Chondrocyte (in vitro differentiated cells): Measurements from ENCODE around the gene SUMO2. TPM values are rescaled to one million over a fixed set of nuclear protein-coding genes. Genes with fewer than 3 reads are reported as not detected.

Experiments
- DNase-seq: peaks from one replicate; pipeline ENCODE4 v3.0.0; 2021; ENCODE audit warnings: mixed read lengths, low spot score
- H3K27ac Mint-ChIP-seq: one replicate; pipeline ENCODE4 v1.8.0; 2021; ENCODE audit warnings: mild to moderate bottlenecking, moderate library complexity, mixed read lengths; ENCODE audit not compliant: unreplicated experiment
- H3K27me3 Mint-ChIP-seq: 2 replicates; pipeline ENCODE4 v1.8.0; 2021; ENCODE audit warnings: low read depth, mixed read lengths
- H3K36me3 Mint-ChIP-seq: 2 replicates; pipeline ENCODE4 v1.8.0; 2021; ENCODE audit warnings: low read depth, mixed read lengths
- H3K4me1 Mint-ChIP-seq: 2 replicates; pipeline ENCODE4 v1.8.0; 2021; ENCODE audit warnings: low read depth, mild to moderate bottlenecking, mixed read lengths
- H3K4me3 Mint-ChIP-seq: one replicate; pipeline ENCODE4 v1.8.0; 2021; ENCODE audit warnings: mild to moderate bottlenecking, moderate library complexity, mixed read lengths; ENCODE audit not compliant: unreplicated experiment
- H3K9me3 Mint-ChIP-seq: 2 replicates; pipeline ENCODE4 v1.8.0; 2021; ENCODE audit warnings: low read depth, mixed read lengths
- total RNA-seq: library from RNA; stranded (reverse); gene quantifications from 3 replicates; pipeline ENCODE4 v1.2.1, GENCODE V29; 2021
- TF ChIP-seq, protein P1 (sequence below): fragments of 200-600 bp; sonication (generic); IDR thresholded peaks from 2 replicates; pipeline ENCODE4 v1.5.0; 2021; ENCODE audit warnings: antibody characterized with exemption, mild to moderate bottlenecking, moderate library complexity

Gene SUMO2
- total RNA-seq, 1 donor from 2014 or later, result 307 TPM

DNA sequence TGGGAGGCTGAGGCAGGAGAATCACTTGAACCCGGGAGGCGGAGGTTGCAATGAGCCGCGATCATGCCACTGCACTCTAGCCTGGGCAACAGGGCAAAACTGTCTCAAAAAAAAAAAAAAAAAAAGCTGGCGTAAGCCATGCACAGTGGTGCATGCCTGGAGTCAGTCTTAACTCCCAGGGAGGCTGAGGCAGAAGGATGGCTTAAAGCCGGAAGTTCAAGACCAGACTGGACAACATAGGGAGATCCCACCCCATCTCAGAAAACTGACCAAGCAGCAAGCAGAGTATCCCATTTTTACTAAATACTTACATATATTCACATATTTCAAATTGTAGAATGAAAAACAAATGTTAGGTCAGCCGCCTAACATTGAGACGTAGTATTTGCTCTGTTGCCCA is 55.8 kb downstream of the SUMO2 start:
- Mint-ChIP-seq H3K4me3 (no peak overlapping the region), H3K4me1 (peaks cover 21% of the 10 kb centered on the region), H3K9me3 (no peaks in the 10 kb centered on the region), H3K27me3 (no peaks in the 10 kb centered on the region), H3K36me3 (peaks cover 3% of the 10 kb centered on the region), H3K27ac (no peak overlapping the region)
- TF ChIP-seq, protein P1, sequence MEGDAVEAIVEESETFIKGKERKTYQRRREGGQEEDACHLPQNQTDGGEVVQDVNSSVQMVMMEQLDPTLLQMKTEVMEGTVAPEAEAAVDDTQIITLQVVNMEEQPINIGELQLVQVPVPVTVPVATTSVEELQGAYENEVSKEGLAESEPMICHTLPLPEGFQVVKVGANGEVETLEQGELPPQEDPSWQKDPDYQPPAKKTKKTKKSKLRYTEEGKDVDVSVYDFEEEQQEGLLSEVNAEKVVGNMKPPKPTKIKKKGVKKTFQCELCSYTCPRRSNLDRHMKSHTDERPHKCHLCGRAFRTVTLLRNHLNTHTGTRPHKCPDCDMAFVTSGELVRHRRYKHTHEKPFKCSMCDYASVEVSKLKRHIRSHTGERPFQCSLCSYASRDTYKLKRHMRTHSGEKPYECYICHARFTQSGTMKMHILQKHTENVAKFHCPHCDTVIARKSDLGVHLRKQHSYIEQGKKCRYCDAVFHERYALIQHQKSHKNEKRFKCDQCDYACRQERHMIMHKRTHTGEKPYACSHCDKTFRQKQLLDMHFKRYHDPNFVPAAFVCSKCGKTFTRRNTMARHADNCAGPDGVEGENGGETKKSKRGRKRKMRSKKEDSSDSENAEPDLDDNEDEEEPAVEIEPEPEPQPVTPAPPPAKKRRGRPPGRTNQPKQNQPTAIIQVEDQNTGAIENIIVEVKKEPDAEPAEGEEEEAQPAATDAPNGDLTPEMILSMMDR, result no peak
- DNase-seq, result no peak

DNA sequence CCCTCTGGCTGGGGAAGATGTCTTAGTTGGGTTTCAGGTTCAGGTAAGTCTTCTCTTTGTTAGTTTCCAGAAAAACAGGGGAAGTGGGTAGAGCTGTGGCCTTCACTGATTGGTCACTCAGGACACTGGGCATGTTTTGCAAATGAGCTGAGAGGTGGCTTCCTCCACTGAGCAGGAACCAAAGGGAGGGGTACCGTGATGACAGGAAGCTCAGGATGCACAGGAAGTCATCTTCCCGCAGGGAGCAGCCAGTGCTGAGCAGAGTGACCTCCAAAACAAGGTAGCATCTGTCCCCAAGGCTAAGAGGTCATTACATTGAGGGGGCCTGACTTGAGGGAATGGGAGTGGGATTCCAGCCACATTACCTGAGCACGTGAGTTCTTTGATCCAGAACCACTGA is 56.8 kb downstream of the SUMO2 start:
- Mint-ChIP-seq H3K36me3 (peaks cover 3% of the 10 kb centered on the region), H3K27me3 (no peaks in the 10 kb centered on the region), H3K9me3 (no peaks in the 10 kb centered on the region), H3K4me1 (peaks cover 21% of the 10 kb centered on the region), H3K4me3 (no peak overlapping the region), H3K27ac (no peak overlapping the region)
- TF ChIP-seq, protein P1, result no peak
- no peak for DNase-seq

DNA sequence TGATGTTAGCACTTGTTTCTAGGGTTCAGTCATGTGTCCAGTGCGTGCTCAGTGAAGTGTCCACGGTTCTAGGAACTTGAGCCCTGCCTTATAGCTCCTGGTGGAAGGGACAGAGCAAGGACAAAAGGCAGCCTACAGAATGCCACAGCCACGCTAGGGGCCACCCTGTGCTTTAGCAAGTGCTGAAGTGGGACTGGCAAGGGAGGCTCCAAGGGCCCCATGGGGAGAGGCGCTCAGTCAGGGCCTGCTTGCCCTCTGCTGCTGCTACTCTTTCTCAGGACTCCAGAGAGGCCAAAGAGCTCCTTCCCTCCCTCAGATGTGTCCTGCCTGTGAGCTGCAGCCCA is 58.0 kb downstream of the SUMO2 start:
- Mint-ChIP-seq H3K4me1 (peaks cover 15% of the 10 kb centered on the region), H3K27me3 (no peaks in the 10 kb centered on the region), H3K9me3 (no peaks in the 10 kb centered on the region), H3K36me3 (peaks cover 7% of the 10 kb centered on the region), H3K27ac (peak overlapping the region; percentile 81), H3K4me3 (no peak overlapping the region)
- no peak for DNase-seq
- TF ChIP-seq, protein P1, result no peak

DNA sequence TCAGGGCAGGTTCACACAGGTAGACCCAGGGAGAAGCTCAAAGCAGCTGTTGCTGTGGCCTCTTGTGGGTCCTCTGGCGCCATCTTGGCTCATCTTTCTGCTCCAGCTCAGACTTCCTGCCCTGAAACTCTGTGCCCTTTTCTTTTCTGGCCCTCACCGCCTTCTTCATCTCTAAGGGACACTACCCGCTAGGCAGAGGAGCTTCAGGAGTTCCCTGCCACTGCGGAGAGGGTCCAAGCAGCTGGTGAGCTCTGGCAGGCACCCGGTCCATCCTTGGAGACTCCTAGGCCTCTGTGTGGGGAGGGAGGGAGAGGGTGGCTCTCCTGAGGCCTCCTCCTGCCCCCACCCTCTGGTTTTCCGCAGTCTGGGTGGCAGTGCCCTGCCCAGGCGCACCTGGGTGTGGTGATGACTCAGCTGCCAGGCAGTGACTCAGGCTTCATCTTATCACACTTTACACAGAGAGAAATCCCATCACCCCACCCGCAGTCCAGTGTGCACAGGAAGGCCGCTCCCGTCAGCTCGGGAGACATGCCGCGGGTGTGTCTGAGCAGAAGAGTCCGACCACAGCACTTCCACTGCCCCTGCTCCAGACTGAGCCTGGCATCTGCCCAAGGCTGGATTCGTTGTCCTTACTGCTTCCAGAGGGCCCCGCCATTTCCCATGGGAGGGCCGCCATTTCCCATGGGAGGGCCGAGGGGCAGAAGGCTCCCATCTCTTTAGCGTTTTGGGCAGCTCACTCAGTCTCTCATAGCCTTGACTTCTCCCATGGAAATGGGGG is 58.5 kb downstream of the SUMO2 start:
- Mint-ChIP-seq H3K4me1 (peaks cover 15% of the 10 kb centered on the region), H3K9me3 (no peaks in the 10 kb centered on the region), H3K36me3 (peaks cover 5% of the 10 kb centered on the region), H3K27me3 (no peaks in the 10 kb centered on the region), H3K4me3 (no peak overlapping the region), H3K27ac (peak overlapping the region; percentile 81)
- no peak for DNase-seq
- TF ChIP-seq, protein P1, result no peak

DNA sequence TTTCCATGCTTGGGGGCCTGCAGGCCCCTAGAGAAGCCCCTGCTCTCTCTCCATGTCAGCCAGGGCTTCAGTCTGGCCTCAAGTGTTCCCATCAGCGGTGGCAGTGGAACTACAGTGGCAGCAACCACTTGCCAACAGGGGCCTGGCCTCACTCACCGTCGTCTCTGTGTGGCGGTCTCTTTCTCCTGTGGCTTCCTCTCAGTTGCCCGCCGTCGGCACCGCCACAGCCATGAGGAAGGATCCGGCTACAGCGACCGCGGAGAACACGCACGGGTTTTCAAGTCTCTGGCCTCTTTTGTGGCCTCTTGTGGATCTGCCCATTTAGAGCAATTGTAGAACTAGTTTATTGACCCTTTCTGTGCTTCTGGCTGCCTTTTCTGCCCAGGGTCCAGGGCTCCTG is 64.5 kb downstream of the SUMO2 start:
- Mint-ChIP-seq H3K36me3 (peaks cover 8% of the 10 kb centered on the region), H3K27me3 (no peaks in the 10 kb centered on the region), H3K4me3 (no peak overlapping the region), H3K27ac (no peak overlapping the region), H3K4me1 (peaks cover 14% of the 10 kb centered on the region), H3K9me3 (no peaks in the 10 kb centered on the region)
- no peak for DNase-seq
- TF ChIP-seq, protein P1, result no peak
